Glomerular visceral epithelial cell (primary cell): ENCODE results near the gene SLC8A2.

ENCODE experiments used
- DNase-seq: peaks from one replicate; pipeline ENCODE4 v3.0.0-alpha.2; 2016; ENCODE audit errors: extremely low spot score

Gene SLC8A2

DNA sequence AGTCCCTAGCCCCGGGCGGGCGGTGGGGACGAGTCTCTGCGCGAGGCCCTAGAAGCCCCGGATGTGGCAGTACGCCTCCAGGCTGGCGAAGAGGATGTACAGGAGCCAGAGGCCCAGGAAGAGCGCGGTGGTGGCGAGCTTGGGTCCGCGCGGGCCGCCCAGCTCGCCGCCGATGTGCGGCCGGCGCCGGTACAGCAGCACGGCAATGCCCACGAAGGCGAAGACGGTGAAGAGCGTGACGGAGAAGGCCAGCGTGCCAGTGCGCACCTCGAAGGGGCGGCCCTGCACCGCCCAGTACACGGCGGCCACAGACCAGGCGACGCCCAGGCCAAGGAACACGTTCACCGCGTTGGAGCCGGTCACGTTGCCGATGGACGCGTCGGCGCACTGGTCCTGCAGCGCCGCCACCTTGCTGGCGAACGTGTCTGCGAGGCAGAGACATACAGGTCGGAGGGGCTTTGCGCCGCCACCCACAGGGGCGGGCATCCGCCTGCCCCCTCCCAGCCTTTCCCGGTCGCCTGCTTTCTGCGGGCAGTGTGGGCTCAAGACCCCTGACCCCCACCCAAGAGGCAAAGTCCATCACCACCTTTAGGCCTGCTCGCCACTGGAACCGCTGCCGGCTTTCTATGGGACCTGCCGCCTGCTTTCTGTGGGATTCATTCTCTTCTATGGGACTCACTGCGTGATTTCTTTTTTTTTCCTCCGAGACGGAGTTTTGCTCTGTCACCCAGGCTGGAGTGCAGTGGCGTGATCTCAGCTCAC is 41.5 kb downstream of the SLC8A2 start:
- no peak for DNase-seq

DNA sequence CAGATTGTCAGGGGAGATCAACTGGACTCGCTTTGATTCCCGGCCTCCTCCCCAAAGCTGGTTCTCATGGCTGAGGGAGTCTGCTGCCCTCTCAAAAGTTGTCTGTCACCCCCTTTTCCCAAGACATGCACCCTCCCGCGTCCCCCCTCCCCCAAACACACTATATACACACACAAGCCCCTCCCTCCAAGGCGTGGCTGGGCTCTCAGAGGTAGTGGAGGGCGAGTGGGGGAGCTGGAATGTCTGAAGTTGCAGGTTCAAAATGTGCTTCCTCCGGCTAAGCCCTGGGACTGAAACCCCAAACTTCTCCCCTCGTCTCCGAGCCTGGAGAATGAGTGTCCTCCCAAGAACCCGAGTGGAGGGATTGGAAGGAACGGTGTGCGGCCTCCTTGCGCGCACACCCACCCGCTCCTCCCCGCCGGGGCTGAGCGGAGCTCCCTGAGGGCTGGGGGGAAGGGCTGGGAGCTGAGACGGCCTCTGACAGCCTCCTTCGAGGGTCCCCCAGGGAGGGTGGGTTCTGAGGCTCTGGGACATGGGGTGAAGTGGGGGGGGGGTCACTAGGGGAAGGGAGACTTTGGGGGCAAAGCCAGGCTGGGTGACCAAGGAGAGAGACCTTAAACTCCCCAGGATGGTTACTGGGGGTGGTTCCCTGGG is 42.4 kb downstream of the SLC8A2 start:
- DNase-seq = no peak

- DNase-seq = peak; percentile 88
Measured at GRCh38 chr19:47428177-47428894, 43.4 kb downstream of the SLC8A2 start.

DNA sequence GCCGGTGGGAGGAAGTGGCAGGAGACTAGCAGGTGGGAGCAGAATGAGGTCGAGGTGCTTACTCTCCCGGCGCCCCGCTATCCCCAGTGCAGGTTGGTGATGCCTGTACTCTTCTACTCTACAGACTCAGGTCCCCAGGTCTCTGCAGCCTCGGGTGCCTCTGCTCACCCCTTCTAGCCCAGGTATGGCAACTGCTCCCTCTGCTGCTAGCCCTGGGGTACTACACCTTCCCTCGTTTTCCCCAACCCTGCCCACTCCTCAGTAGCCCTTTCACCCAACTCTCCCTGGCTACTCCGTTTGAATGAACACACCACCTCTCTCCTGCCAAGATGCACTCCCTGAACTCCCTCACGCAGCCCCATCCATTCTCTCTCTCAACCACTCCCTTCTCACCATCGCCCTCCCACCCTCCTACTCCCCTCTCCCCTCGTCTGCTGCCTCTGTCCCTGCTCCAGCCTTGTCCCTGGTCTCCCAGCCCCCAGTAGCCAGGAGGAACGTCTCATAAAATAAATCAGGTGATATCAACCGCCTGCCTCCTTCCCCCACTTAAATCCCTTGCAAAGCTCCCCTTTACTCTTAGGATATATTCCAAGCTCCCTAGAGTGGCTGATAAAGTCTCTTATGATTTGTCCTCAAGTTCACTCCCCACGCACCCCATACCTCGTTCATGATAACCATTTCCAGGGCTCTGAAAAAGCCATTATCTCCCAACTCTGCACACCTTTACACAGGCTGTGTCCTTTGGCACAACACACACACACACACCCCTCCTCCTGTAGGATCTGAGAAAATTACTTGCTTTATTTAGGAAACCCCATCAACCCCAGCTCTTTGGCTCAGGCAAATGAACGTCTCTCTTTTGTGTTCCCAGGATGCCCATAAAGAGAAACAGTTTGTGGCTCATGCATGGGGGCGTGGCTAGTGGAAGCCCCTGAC is 44.2 kb downstream of the SLC8A2 start:
- DNase-seq = peak; percentile 68

GRCh38 chr19:47423203-47423882 is 48.4 kb downstream of the SLC8A2 start:
- no peak for DNase-seq

DNA sequence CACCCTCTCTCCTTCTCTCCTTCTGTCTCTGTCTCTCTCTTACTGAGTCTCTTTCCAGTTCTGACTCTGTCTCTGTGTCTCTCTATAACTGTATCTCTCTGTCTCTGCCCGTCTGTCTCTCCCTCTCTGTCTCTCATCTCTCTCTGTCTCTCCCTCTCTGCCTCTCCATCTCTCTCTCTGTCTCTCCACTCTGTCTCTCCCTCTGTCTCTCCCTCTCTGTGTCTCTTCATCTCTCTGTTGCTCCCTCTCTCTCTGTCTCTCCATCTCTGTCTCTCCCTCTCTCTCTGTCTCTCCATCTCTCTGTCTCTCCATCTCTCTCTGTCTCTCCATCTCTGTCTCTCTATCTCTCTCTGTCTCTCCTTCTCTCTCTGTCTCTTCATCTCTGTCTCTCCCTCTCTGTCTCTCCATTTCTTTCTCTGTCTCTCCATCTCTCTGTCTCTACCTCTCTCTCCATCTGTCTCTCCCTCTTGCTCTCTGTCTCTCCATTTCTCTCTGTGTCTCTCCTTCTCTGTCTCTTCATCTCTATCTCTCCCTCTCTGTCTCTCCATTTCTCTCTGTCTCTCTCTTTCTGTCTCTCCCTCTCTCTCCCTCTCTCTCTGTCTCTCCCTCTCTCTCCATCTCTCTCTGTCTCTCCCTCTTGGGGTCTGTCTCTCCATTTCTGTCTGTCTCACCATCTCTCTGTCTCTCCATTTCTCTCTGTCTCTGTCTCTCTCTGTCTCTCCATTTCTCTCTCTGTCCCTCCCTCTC is 49.1 kb downstream of the SLC8A2 start:
- no peak for DNase-seq

- no peak for DNase-seq
Measured at GRCh38 chr19:47421844-47422395, 49.8 kb downstream of the SLC8A2 start.

DNA sequence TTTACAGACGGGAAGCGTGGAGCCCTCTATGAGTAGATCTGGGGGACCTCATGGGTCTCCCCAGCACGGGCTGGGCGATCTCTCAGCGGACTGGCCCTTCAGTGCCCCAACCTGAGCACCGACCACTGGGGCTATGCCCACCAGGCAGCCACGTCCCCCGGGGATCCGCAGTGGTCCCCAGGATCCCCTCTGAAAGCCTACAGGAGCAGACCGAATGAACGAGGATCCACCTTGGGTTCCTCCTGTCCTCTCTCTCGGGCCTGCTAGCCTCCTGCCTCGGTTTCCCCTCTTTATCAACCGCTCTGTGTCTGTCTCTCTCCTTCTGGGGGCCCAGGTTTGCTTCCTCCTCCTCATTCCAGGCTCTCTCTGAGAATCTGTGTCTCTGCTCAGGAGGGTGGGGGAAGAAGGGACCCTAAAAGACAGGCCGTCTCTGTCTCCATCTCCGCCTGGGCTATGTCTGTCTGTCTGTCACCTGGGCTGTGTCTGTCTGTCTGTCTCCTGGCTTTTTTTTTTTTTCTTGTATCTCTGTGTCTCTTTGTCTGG is 50.4 kb downstream of the SLC8A2 start:
- DNase-seq = no peak

- DNase-seq = no peak
Measured at GRCh38 chr19:47419789-47420188, 51.9 kb downstream of the SLC8A2 start.

- no peak for DNase-seq
Measured at GRCh38 chr19:47419030-47419783, 52.5 kb downstream of the SLC8A2 start, which contains the start of gene MEIS3. MEIS3 (minus strand) TSS chr19:47419527; CDS start chr19:47419081, 446 bp downstream.

DNA sequence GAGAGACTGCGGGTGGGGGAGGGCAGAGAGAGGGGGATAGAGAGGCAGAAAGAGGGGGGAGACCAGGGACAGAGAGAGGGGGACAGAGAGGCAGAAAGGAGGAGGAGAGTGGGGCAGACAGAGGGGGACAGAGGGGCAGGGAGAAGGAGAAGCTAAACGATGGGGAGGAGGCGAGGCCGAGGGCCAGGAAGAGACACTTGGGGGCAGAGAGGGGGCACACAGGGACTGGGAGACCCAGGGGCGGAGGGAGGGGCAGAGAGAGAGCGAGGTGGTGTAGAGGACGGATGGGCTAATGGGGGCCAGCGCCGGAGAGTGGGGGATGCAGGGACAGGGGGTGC is 53.0 kb downstream of the SLC8A2 start:
- no peak for DNase-seq

- DNase-seq = no peak
Measured at GRCh38 chr19:47417746-47418691, 53.7 kb downstream of the SLC8A2 start.

- no peak for DNase-seq
Measured at GRCh38 chr19:47417107-47417745, 54.5 kb downstream of the SLC8A2 start.

DNA sequence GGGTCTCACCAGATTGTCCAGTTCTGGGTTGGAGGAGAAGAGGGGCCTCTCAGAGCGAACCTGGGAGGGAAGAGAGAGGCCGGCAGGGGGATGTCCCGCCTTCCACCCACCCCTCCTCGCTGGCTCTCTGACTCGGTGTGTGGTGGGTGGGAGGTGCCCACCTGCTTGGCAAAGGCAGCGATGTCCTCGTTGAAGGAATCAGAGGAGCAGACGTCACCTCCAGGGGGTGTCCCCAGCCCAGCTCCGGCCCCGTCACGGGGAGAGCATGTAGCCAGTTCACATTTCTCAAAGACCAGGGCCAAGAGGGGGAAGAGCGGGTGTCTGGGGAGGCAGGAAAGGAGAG is 55.1 kb downstream of the SLC8A2 start:
- DNase-seq = no peak

DNA sequence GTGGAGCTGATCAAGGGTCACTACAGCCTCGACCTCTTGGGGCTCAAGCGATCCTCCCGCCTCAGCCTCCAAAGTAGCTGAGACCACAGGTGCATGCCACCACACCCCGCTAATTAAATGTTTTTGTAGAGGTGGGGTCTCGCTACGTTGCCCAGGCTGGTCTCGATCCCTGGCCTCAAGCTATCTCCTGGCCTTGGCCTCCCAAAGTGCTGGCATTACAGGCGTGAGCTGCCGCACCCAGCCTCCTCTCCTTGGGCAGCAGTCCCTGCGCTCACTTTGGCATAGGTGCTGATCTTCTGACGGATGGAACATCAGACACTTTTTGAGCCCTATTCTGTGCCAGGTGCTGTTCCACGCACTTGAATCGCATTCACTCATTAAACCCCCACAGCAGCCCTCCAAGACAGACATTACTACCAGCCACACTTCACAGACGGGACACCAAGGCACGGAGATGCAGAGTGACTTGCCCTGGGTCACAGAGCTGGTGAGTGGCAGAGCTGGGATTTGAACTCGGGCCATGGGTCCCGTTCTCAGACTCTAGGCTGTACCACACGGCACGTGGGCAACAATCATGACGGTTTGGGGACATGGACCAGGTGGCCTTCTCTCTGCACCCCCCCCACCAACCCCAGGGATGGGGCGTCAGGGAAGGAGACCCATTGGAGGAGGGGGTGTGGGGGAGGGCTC is 55.6 kb downstream of the SLC8A2 start:
- no peak for DNase-seq

DNA sequence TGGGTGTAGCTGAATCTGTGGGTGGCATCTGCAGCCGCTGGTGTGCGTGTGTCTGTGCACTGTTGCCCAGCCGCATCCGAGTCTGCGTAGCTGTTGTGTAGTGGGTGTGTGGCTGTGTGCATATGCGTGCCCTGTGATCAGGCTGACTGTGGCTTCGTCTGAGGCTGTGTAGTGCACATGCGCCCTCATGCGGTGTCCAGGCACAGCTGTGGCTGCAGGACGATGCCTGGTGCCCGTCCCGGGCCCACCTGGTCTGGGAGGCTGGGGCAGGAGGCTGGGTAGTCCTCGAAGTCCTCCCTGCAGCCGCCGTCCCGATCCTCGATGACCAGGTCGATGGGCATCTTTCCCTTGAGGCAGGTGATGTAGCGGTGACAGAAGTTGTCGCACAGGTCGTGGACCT is 57.2 kb downstream of the SLC8A2 start:
- DNase-seq = no peak

DNA sequence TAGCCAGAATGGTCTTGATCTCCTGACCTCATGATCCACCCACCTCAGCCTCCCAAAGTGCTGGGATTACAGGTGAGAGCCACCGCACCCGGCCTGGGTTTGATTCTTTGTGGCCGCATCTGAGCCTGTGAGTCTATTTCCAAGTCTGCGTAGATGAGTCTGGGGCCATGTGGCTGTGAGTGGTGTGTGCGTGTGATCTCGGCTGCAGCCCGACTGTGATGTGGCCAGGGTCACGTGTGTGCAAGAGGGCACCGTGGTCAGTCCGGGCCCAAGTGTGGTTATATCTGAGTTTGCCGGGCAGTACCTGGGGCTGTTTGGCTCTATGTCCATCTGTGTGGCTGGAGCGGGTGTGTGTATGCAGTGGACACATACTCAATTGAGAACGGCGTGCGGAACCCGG is 57.8 kb downstream of the SLC8A2 start:
- no peak for DNase-seq
